Smooth muscle cell (in vitro differentiated cells): Measurements from ENCODE around the gene MXD3. TPM values are rescaled to one million over a fixed set of nuclear protein-coding genes. Genes with fewer than 3 reads are reported as not detected.

Experiments used
- DNase-seq: peaks from one replicate; lab custom pipeline; 2025; ENCODE audit not compliant: unreplicated experiment; lab: John Stamatoyannopoulos, UW
- H2AFZ ChIP-seq: fragments of 200-600 bp; sonication (generic); 2 replicates; pipeline ENCODE4 v1.6.0; 2016; ENCODE audit warnings: antibody characterized with exemption, low read depth, mild to moderate bottlenecking
- H3F3A ChIP-seq: fragments of 200-600 bp; sonication (generic); 2 replicates; pipeline ENCODE4 v1.6.0; 2017; ENCODE audit warnings: antibody characterized with exemption, low read depth
- H3K27ac ChIP-seq: fragments of 200-600 bp; sonication (generic); 2 replicates; pipeline ENCODE4 v1.5.1; 2016; ENCODE audit warnings: low read depth, mild to moderate bottlenecking
- H3K27me3 ChIP-seq: fragments of 200-600 bp; sonication (generic); 2 replicates; pipeline ENCODE4 v1.6.1; 2016; ENCODE audit warnings: low read depth, mild to moderate bottlenecking
- H3K36me3 ChIP-seq: fragments of 200-600 bp; sonication (generic); 2 replicates; pipeline ENCODE4 v1.5.1; 2016; ENCODE audit warnings: low read depth
- H3K4me1 ChIP-seq: fragments of 200-600 bp; sonication (generic); 2 replicates; pipeline ENCODE4 v1.5.1; 2016; ENCODE audit warnings: low read depth
- H3K4me2 ChIP-seq: fragments of 200-600 bp; sonication (generic); 2 replicates; pipeline ENCODE4 v1.6.0; 2016; ENCODE audit warnings: mild to moderate bottlenecking
- H3K4me3 ChIP-seq: fragments of 200-600 bp; sonication (generic); 2 replicates; pipeline ENCODE4 v1.5.1; 2016; ENCODE audit warnings: mild to moderate bottlenecking
- H3K79me2 ChIP-seq: fragments of 200-600 bp; sonication (generic); 2 replicates; pipeline ENCODE4 v1.6.0; 2016; ENCODE audit warnings: low read depth, mild to moderate bottlenecking
- H3K9ac ChIP-seq: fragments of 200-600 bp; sonication (generic); 2 replicates; pipeline ENCODE4 v1.6.0; 2016; ENCODE audit warnings: low read depth
- H3K9me3 ChIP-seq: fragments of 200-600 bp; sonication (generic); replicated peaks from 2 replicates; pipeline ENCODE4 v1.5.1; 2016; ENCODE audit warnings: low read depth
- H4K20me1 ChIP-seq: fragments of 200-600 bp; sonication (generic); 2 replicates; pipeline ENCODE4 v1.6.0; 2016; ENCODE audit warnings: low read depth
- CTCF ChIP-seq: fragments of 200-600 bp; sonication (generic); IDR thresholded peaks from 2 replicates; pipeline ENCODE4 v1.5.1; 2017; ENCODE audit warnings: borderline replicate concordance, mild to moderate bottlenecking, antibody characterized with exemption; ENCODE audit not compliant: insufficient read depth, poor library complexity, severe bottlenecking
- WGBS: methylation state at CpG from one replicate; pipeline ENCODE4 v1.1.7; 2016; ENCODE audit warnings: low lambda C conversion rate; 5-methylcytosine and 5-hydroxymethylcytosine counted together
- polyA plus RNA-seq: library from polyadenylated mRNA; unstranded; fragments of >200 nt; fragmentation: Nextera tagmentation; extraction: Ambion mirVana; gene quantifications from 2 replicates; pipeline ENCODE4 v1.2.1, GENCODE V29; 2016
- total RNA-seq: library from RNA; depleted of rRNA; stranded (reverse); fragments of >200 nt; gene quantifications from 2 replicates; pipeline ENCODE4 v1.2.3, GENCODE V29; 2014

MXD3 gene
- total and polyA plus RNA-seq, 2 experiments from 2014 or later, result 8.6 to 15.6 TPM

- Histone ChIP-seq H3K4me3 (no peak overlapping the region), H3F3A (no peaks in the 10 kb centered on the region), H3K4me1 (no peaks in the 10 kb centered on the region), H3K79me2 (no peaks in the 10 kb centered on the region), H2AFZ (no peak overlapping the region), H4K20me1 (peaks cover 12% of the 10 kb centered on the region), H3K27me3 (no peaks in the 10 kb centered on the region), H3K9ac (no peak overlapping the region), H3K36me3 (peaks cover 22% of the 10 kb centered on the region), H3K27ac (no peak overlapping the region), H3K9me3 (no peaks in the 10 kb centered on the region), H3K4me2 (no peak overlapping the region)
- DNase-seq, result no peak
- TF ChIP-seq CTCF, result no peak
- 98% methylated on average over 12 of the region's 12 CpGs for WGBS
Measured at GRCh38 chr5:177290816-177291596, 20.7 kb downstream of the MXD3 start.

GRCh38 chr5:177288191-177288590 is 23.5 kb downstream of the MXD3 start:
- no peak overlapping the region for H3K27ac ChIP-seq
- no peaks in the 10 kb centered on the region for H3K9me3 ChIP-seq
- H2AFZ ChIP-seq, result no peak overlapping the region
- H3K79me2 ChIP-seq, result no peaks in the 10 kb centered on the region
- 93% methylated on average over 2 of the region's 2 CpGs for WGBS
- H3K4me1 ChIP-seq, result no peaks in the 10 kb centered on the region
- no peaks in the 10 kb centered on the region for H3F3A ChIP-seq
- peaks cover 17% of the 10 kb centered on the region for H3K36me3 ChIP-seq
- no peak overlapping the region for H3K9ac ChIP-seq
- no peak overlapping the region for H3K4me3 ChIP-seq
- DNase-seq, result no peak
- H3K4me2 ChIP-seq, result no peak overlapping the region
- no peaks in the 10 kb centered on the region for H3K27me3 ChIP-seq
- H4K20me1 ChIP-seq, result peaks cover 12% of the 10 kb centered on the region
- no peak for TF ChIP-seq CTCF

GRCh38 chr5:177276886-177277285 is 34.8 kb downstream of the MXD3 start:
- Histone ChIP-seq H3K79me2 (no peaks in the 10 kb centered on the region), H3K27me3 (no peaks in the 10 kb centered on the region), H3K4me3 (no peak overlapping the region), H3F3A (no peaks in the 10 kb centered on the region), H2AFZ (no peak overlapping the region), H3K9me3 (no peaks in the 10 kb centered on the region), H3K4me2 (no peak overlapping the region), H3K4me1 (no peaks in the 10 kb centered on the region), H3K36me3 (peaks cover 10% of the 10 kb centered on the region), H3K9ac (no peak overlapping the region), H3K27ac (no peak overlapping the region), H4K20me1 (peaks cover 8% of the 10 kb centered on the region)
- DNase-seq, result no peak
- 100% methylated on average over 1 of the region's 1 CpG for WGBS
- TF ChIP-seq CTCF, result no peak

- H3F3A ChIP-seq, result peaks cover 4% of the 10 kb centered on the region
- no peak overlapping the region for H2AFZ ChIP-seq
- WGBS, result 98% methylated on average over 6 of the region's 6 CpGs
- peaks cover 10% of the 10 kb centered on the region for H3K36me3 ChIP-seq
- no peak for DNase-seq
- no peak overlapping the region for H3K4me3 ChIP-seq
- TF ChIP-seq CTCF, result no peak
- H3K4me2 ChIP-seq, result no peak overlapping the region
- H3K4me1 ChIP-seq, result no peaks in the 10 kb centered on the region
- H3K9me3 ChIP-seq, result no peaks in the 10 kb centered on the region
- H3K79me2 ChIP-seq, result no peaks in the 10 kb centered on the region
- H3K27ac ChIP-seq, result no peak overlapping the region
- H3K27me3 ChIP-seq, result no peaks in the 10 kb centered on the region
- H4K20me1 ChIP-seq, result peaks cover 5% of the 10 kb centered on the region
- no peak overlapping the region for H3K9ac ChIP-seq
Measured at GRCh38 chr5:177275883-177276282, 35.8 kb downstream of the MXD3 start.
